ENCODE results near the gene DIP2C. TPM values are rescaled to one million over a fixed set of nuclear protein-coding genes. Genes with fewer than 3 reads are reported as not detected.
"Not testable (repeated sequence)": the region's sequence is repeated elsewhere in the genome, so short reads cannot be mapped to it uniquely, and the experiment has no call there.

The DIP2C gene
- polyA plus RNA-seq, 3 donors: 4.4 to 15.1 (median 10.0) TPM

DNA sequence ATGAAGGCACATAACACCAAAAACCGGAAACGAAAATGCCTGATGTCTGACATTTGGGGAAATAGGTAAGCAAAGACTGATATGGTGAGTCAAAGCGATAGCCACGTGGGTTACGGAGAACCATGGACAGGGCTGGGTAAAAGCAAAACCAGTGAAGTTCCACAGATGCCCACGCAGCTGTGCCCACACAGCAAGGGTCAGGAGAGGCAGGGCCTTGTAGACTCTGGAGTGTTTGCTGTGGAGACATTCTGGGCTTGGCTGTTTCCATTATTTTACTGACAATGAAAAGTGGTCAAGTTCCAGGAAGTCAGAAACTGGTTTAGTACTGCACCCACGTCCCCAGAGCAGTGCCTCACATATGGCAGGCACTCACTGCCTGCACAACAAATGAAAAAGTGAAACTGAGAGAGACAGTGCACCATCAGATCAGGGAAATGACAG is 405.5 kb downstream of the DIP2C start:
- H3K27ac ChIP-seq (ENCODE audit: low read depth, low read length): no peak overlapping the region
- 87 to 95% (median 87%) methylated on average over 7 of the region's 7 CpGs for WGBS, 3 donors

DNA sequence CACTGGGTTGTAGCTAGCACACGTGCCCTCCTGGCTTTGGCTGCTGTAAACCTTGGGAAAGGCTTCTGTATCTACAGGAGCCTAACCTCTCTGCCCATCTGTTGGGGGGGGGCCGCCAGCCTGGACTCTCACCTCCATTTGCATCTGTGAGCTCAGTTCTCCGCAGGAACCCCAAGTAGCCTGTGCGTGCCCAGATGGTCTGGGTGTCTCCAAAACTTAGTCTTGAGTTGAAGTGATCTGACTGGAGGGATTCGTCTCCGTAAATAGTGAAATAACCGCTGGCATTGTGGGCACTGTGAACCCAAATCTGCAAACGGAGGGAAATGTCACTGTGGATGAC is 406.4 kb downstream of the DIP2C start:
- H3K27ac ChIP-seq (ENCODE audit: low read depth, low read length): no peak overlapping the region
- WGBS, 3 donors: 93 to 95% (median 94%) methylated on average over 8 of the region's 8 CpGs

DNA sequence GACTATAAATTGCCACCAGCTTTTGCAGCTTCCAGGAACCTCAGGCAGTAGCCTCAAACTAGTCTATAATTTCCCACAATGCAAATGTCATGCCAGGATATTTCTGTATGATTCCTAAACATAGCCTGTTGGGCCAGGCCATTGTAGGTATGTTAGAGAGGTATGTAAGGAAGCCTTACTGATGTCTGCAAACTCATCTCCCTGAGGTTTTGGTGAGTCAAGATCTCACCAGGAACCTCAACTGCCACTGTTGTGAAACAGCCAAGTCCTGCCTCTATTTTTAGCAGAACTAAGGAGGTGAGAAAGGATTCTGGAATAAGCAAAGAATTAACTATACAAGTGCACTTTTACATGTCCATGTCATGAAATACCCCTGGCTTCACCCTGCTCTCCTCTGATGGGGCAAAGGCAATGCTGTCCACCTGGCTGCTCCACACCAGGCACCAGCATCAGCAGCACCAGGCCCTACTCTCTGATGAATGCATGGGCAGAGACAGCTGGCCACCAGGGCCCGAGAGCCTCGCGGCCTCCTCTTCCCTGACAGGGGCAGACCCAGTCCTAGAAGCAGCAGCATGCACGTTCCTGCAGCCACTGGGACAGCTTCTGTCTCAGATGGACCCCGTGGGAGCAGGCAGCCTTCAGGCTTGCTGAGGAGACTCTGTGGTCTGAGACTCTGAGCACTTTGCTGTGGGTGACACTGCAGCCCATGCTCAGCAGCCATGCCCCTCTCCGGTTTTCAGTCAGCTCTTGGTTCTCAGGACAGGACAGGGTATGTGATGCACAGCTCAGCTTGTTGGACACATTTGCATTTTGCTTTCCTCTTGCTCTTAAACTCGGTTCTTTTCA is 407.0 kb downstream of the DIP2C start:
- WGBS, 3 donors: 76 to 82% (median 81%) methylated on average over 7 of the region's 7 CpGs
- no peak overlapping the region for H3K27ac ChIP-seq (ENCODE audit: low read depth, low read length)

DNA sequence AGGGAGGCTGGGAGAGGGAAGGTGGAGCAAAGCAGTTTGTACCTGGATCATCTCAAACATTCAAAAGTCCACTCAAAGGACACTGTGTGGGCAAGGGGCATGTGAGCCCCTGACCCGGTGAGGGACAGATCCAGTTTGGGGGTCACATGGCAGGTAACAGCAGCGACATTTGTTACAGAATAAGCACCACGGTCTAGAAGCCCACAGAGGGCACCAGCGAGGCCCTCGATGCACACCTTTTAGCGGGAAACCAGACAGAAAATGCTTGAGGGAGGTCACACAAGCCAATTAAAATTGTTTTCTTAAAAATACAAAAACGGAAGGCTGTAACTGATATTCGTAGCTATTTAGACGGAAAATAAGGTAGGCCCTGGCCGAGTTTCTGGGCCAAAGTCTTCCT is 409.8 kb downstream of the DIP2C start:
- 86 to 90% (median 89%) methylated on average over 10 of the region's 10 CpGs for WGBS, 3 donors
- no peak overlapping the region for H3K27ac ChIP-seq (ENCODE audit: low read depth, low read length)

- WGBS, 3 donors: 91 to 97% (median 94%) methylated on average over 9 of the region's 9 CpGs
- H3K27ac ChIP-seq (ENCODE audit: low read depth, low read length): no peak overlapping the region
Measured at GRCh38 chr10:279232-279631, 410.2 kb downstream of the DIP2C start.

DNA sequence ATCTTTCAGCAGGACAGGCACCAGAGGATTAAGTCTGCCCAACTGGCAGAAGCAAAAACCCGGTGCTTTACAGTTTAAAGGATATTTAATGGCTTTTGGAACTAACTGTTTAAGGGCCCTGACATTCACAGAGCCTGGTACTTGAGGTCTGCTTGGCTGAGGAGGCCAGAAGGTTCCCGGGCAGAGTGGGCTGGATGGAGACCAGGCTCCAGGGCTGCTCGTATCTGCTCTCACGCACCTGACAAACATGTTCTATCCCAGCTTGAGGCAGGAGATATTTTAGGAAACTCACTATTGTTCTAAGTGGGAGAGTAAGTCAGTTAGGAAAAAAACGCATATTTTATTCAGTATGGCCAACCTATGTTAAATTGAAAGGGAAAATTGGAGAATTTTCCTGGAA is 410.8 kb downstream of the DIP2C start:
- WGBS, 3 donors: 92 to 96% (median 93%) methylated on average over 5 of the region's 5 CpGs
- H3K27ac ChIP-seq (ENCODE audit: low read depth, low read length): no peak overlapping the region

GRCh38 chr10:277963-278362 is 411.5 kb downstream of the DIP2C start:
- no peak overlapping the region for H3K27ac ChIP-seq (ENCODE audit: low read depth, low read length)
- 95 to 96% (median 95%) methylated on average over 19 of the region's 19 CpGs for WGBS, 3 donors

DNA sequence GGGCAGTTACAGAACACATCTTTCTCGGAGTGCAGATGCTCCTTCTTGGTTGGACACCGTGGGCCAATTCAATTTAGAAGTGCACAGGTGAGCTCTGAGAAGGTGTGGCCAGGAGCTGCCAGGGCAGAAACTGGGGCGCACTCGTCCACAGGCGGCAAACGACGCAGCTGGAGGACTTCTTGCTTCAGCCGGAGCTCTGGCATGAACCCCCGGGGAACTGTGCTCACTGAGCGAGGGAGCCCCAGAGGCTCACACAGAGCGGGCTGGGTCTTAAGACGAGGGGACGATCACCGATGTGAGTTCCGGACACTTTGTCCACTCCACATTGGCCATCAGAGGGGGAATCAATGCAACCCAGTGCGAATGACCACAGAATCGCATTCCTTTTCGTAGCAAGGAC is 413.8 kb downstream of the DIP2C start:
- WGBS, 3 donors: 93 to 97% (median 94%) methylated on average over 18 of the region's 18 CpGs
- no peak overlapping the region for H3K27ac ChIP-seq (ENCODE audit: low read depth, low read length)

DNA sequence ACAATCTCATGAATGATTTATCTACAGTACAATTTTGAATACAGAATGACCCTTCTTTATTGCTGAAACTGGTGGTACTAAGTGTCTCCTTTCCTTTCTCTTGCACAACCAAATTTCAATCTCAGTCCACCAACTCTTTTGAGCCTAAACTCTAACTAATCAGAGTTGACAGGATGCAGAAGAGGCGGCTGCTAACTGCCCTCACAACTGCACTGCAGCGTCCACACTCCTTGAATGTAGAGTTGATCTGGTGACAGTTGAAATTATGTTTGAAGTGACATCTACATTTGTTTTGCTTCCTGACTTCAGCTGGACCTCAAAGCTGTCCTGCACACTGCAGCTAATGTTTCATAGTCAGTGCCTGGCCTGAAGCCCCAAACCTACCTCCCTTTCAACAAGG is 414.6 kb downstream of the DIP2C start:
- H3K27ac ChIP-seq (ENCODE audit: low read depth, low read length): no peak overlapping the region
- WGBS, 3 donors: 70 to 95% (median 71%) methylated on average over 2 of the region's 2 CpGs

GRCh38 chr10:273088-273487 is 416.4 kb downstream of the DIP2C start:
- WGBS, 3 donors: 94 to 98% (median 97%) methylated on average over 16 of the region's 16 CpGs
- no peak overlapping the region for H3K27ac ChIP-seq (ENCODE audit: low read depth, low read length)

DNA sequence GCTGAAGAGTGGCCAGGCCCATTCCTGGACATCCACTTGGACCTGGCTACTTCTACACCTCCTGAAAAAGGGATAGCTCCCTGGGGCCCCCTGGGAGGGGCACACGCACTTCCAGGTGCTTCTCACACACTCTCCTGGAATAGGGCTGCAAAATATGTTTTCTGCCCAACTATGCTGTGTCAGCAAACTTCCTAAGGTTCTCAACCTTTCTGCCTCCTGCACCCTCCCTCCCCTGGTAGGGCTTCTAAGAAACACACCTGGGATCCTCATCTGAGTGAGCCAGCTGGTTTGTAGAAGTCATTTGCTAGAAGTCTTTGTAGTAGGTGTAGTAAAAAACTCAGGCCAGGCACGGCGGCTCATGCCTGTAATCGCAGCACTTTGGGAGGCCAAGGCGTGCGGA is 417.7 kb downstream of the DIP2C start:
- 92 to 98% (median 94%) methylated on average over 6 of the region's 6 CpGs for WGBS, 3 donors
- no peak overlapping the region for H3K27ac ChIP-seq (ENCODE audit: low read depth, low read length)

DNA sequence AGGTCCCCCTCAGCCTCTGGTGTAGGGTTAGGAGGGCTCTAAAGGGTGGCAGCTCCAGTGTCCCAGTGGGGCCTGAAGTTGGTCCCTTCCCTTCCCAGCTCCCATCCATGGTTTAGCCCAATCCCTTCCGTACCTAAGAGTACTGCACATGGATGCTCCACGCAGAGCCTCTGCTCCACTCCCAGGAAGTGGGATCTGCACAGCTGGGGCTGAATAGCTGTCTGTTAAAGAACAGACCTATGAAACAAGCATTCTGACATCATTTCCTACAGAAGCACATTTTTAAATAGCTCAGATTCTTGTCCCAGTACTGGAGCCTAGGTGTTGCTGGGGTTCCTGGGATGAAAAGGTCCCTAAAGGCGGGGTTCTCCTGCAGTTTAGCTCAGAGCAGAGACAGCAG is 418.3 kb downstream of the DIP2C start:
- no peak overlapping the region for H3K27ac ChIP-seq (ENCODE audit: low read depth, low read length)
- WGBS, 3 donors: 77 to 97% (median 84%) methylated on average over 3 of the region's 3 CpGs

DNA sequence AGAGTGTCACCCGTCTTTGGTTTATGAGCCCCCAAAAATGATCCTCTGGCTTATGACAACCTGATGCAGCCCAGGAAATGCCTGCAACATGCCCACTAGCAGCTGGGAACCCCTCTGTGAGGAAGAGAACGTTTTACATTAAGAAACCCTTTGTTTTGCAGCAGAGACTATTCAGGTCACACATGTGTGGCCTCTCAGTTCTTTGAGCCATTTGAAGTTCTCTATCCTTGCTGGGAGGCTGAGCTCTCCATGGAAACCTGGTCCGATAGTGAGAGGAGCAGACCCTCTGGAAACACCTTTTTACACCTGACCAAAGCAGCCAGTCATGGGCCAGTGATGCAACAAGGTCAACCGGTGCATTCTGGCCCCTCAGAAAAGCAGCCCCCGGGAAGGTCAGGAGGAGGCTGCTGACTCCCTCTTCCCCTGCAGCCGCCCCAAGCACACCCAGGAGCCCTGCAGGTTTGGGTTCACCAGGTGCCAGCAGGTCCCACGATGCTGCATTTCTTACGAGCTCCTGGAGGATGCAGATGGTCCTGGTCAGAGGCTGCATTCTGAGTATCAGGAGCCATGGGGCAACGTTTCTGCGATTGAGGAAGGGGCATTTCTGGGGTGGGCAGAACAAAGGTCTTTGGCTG is 419.9 kb downstream of the DIP2C start:
- no peak overlapping the region for H3K27ac ChIP-seq (ENCODE audit: low read depth, low read length)
- 74 to 78% (median 76%) methylated on average over 10 of the region's 10 CpGs for WGBS, 3 donors

DNA sequence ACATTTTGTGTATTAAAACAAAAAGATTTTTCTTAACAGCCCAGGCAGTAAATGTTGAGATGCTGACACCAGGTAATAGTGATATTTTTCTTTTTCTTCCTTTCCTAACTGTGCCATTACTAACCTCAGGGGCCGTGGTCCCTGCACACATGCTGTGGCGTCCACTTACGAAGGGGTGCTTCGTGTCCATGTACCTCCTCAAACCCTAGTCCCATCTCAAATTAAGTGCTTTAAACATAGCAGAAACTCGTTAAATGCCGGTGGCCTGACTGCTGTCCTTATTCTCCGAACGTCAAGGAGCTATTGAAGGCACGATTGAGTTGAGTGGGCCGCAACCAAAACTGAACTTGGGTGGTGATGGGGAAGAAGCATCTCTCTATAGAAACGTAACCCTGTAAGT is 421.8 kb downstream of the DIP2C start:
- no peak overlapping the region for H3K27ac ChIP-seq (ENCODE audit: low read depth, low read length)
- 92 to 95% (median 94%) methylated on average over 11 of the region's 11 CpGs for WGBS, 3 donors

DNA sequence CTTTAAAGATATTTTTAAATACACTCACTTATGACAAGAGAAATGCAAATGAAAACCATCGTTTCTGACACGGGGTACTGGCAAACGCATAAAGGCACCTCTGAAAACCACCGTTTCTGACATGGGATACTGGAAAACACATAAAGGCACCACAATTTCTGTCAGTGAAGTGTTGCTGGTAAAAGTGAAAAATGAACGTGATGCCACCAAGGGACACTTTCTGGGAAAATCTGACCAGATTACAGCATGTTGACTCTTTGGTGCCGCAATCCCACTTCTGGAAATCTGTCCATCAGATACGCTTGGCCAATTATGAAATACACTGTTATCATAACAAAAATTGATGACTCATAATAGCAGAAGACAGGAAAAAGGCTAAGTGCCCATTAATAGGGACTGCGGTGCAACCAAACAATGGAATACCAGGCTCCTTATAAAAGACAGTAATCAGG is 422.5 kb downstream of the DIP2C start:
- WGBS, 3 donors: 56 to 62% (median 57%) methylated on average over 8 of the region's 8 CpGs

GRCh38 chr10:265816-266588 is 423.5 kb downstream of the DIP2C start:
- not testable (repeated sequence) for H3K27ac ChIP-seq (ENCODE audit: low read depth, low read length)
- 72 to 93% (median 76%) methylated on average over 3 to 4 of the region's 5 CpGs for WGBS, 3 donors

More for the DNA sequence above, 422.5 kb downstream of the DIP2C start:
- H3K27ac ChIP-seq (ENCODE audit: low read depth, low read length): no peak overlapping the region

DNA sequence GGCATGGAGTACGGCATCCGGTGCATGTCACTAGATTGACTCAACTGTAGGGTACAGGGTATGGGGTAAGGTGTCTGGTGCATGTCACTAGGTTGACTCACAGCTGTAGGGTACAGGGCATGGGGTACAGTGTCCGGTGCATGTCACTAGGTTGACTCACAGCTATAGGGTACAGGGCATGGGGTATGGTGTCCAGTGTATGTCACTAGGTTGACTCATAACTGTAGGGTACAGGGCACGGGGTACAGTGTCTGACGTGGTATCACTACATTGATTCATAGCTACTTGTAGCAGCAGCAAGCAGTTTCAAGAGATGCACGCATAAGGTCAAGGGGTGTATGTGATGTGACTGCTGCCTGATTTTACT is 424.4 kb downstream of the DIP2C start:
- not testable (repeated sequence) for H3K27ac ChIP-seq (ENCODE audit: low read depth, low read length)
- 89 to 94% (median 93%) methylated on average over 6 of the region's 6 CpGs for WGBS, 3 donors

- WGBS, 3 donors: 84 to 88% (median 88%) methylated on average over 10 to 11 of the region's 11 CpGs
- not testable (repeated sequence) for H3K27ac ChIP-seq (ENCODE audit: low read depth, low read length)
Measured at GRCh38 chr10:264160-265073, 425.1 kb downstream of the DIP2C start.

All from adipose tissue (tissue), 3 donors.